H1 (cell line): ENCODE data around the gene NDUFS5. TPM values are rescaled to one million over a fixed set of nuclear protein-coding genes. Genes with fewer than 3 reads are reported as not detected.

Source experiments
- CTBP2 ChIP-seq: IDR thresholded peaks from 2 replicates; pipeline ENCODE4 v1.7.0; 2011; ENCODE audit warnings: borderline replicate concordance, mild to moderate bottlenecking, moderate library complexity, mixed read lengths, low read length; ENCODE audit not compliant: insufficient read depth, insufficient read length
- HDAC2 ChIP-seq, 2 experiments: fragments of 300-600 bp in 1 of 2; sonication (generic) in 1 of 2; IDR thresholded peaks; 2 replicates each; pipeline ENCODE4 v1.6.1; 2011 to 2012; ENCODE audit warnings: low read depth in 2 of 2, low read length in 2 of 2, mild to moderate bottlenecking in 2 of 2, moderate library complexity in 2 of 2, borderline replicate concordance in 1 of 2, inconsistent platforms in 1 of 2
- KDM1A ChIP-seq: fragments of 200-600, 300-600 bp; sonication (generic); IDR thresholded peaks from 2 replicates; pipeline ENCODE4 v1.7.1; 2016; ENCODE audit warnings: mild to moderate bottlenecking, low read length, borderline replicate concordance
- POU5F1 ChIP-seq: IDR thresholded peaks from 2 replicates; pipeline ENCODE4 v1.6.1; 2011; ENCODE audit warnings: low read depth, mild to moderate bottlenecking, low read length, moderate library complexity
- TCF12 ChIP-seq: IDR thresholded peaks from 2 replicates; pipeline ENCODE4 v1.6.1; 2011; ENCODE audit warnings: low read depth, mild to moderate bottlenecking, low read length
- polyA plus RNA-seq, 7 experiments: library from polyadenylated mRNA; depleted of rRNA in 3 of 7; stranded (reverse) in 5 of 7; unstranded in 2 of 7; fragments of >200 nt in 5 of 7; fragments of 200-250 nt in 2 of 7; gene quantifications; 1 replicate in 5 of 7; 2 replicates in 1 of 7; 4 replicates in 1 of 7; pipeline versions ENCODE4 v1.2.1 to v1.2.3, GENCODE V29; 2011 to 2013; ENCODE audit warnings: missing spikeins in 2 of 7, mixed read lengths in 2 of 7
- total RNA-seq: library from RNA; stranded (reverse); fragmentation: NEBNext Ultra II Directional; extraction: Animal tissue kit (Norgen Biotek cat#: 25700); gene quantifications from 2 replicates; pipeline ENCODE4 v1.2.1, GENCODE V29; 2021

NDUFS5 gene
- total and polyA plus RNA-seq, 2 of the 8 experiments (the other 6 are each of a cell fraction or from before 2014, with no cell fraction given) = 435 to 835 TPM

DNA sequence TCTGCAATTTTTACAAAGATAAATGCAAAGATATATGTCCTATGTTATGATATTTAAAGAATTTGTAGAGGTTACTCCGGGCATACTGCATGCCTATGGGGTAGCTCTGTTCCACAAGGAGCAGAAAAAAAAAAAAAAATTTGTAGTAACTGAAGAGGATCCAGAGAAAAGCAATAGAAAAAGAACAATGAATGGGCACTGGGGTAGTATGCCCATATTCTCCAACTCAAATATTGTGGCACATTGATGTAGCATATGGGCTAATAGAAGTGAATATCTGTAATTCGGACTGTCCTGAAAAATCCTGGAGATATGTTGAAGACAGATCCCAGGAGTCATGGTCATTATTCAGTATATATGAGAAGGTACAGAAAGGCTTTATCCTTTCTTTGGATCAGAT lies 36.2 kb upstream of the NDUFS5 start (continued):
- TF ChIP-seq CTBP2 = no peak
- no peak for TF ChIP-seq TCF12
- TF ChIP-seq POU5F1 = no peak
- TF ChIP-seq HDAC2 (IDR thresholded peaks at IDR 0.05; ENCODE audit: borderline replicate concordance in 1 of 2, low read depth in 2 of 2, low read length in 2 of 2) = no peak
- TF ChIP-seq KDM1A = no peak
